ENCODE results near the gene VWA5B1.

GRCh38 chr1:20368866-20369470 is 78.3 kb downstream of the VWA5B1 start:
- no peak for TF ChIP-seq CTCF (IDR thresholded peaks at IDR 0.05)
- no peak for TF ChIP-seq POLR2A (IDR thresholded peaks at IDR 0.05)

Data from vagina (tissue), 2 donors.